ENCODE results near the gene EPHA6. TPM values are rescaled to one million over a fixed set of nuclear protein-coding genes. Genes with fewer than 3 reads are reported as not detected.

EPHA6 gene
- total RNA-seq, 1 experiment from 2014 or later, result 3.6 TPM

GRCh38 chr3:97662264-97662663 is 847.9 kb downstream of the EPHA6 start:
- intact Hi-C loops (cut with micrococcal nuclease), result no loop called here
- POLR2A ChIA-PET (ENCODE audit: unreplicated experiment), result no interaction called here
- Histone ChIP-seq H3K4me2 (ENCODE audit: low read length) (no peak overlapping the region), H3K4me3 (ENCODE audit: low read length) (no peak overlapping the region), H4K20me1 (ENCODE audit: low read length) (no peaks in the 10 kb centered on the region), H3F3A (ENCODE audit: low read length, unreplicated experiment) (no peaks in the 10 kb centered on the region), H3K27ac (ENCODE audit: low read length) (no peak overlapping the region), H3K9me3 (ENCODE audit: low read length) (no peaks in the 10 kb centered on the region), H3K9me2 (replicated peaks; ENCODE audit: low read length) (no peaks in the 10 kb centered on the region), H3K79me2 (ENCODE audit: low read length) (no peaks in the 10 kb centered on the region), H3K4me1 (ENCODE audit: insufficient read depth, low read length) (no peaks in the 10 kb centered on the region), H3K27me3 (ENCODE audit: low read length) (no peaks in the 10 kb centered on the region), H2AFZ (ENCODE audit: low read length) (no peak overlapping the region), H3K36me3 (ENCODE audit: low read depth, low read length) (no peaks in the 10 kb centered on the region), H3K9ac (ENCODE audit: low read length) (no peak overlapping the region)
- DNase-seq (no peak), ATAC-seq (no peak)
- TF ChIP-seq EZH2 (IDR thresholded peaks at IDR 0.05; ENCODE audit: low read length, unreplicated experiment), result no peak
- no peak for TF ChIP-seq CTCF (conservative IDR thresholded peaks at IDR 0.05; ENCODE audit: low read depth, low read length)
- TF ChIP-seq EZH2phosphoT487 (IDR thresholded peaks at IDR 0.05; ENCODE audit: borderline replicate concordance, low read length), result no peak
- no TSS peak for BruUV-seq (replicated peaks)
- CTCF ChIA-PET, result no interaction called here

- no peak for DNase-seq
- no peak overlapping the region for H3K27ac ChIP-seq (ENCODE audit: low read length)
- intact Hi-C loops (cut with micrococcal nuclease), result no loop called here
- no peaks in the 10 kb centered on the region for H4K20me1 ChIP-seq (ENCODE audit: low read length)
- no peak overlapping the region for H3K4me3 ChIP-seq (ENCODE audit: low read length)
- no TSS peak for BruUV-seq (replicated peaks)
- no peak overlapping the region for H3K9ac ChIP-seq (ENCODE audit: low read length)
- ATAC-seq, result no peak
- POLR2A ChIA-PET (ENCODE audit: unreplicated experiment), result no interaction called here
- no peaks in the 10 kb centered on the region for H3K9me2 ChIP-seq (replicated peaks; ENCODE audit: low read length)
- H3K79me2 ChIP-seq (ENCODE audit: low read length), result no peaks in the 10 kb centered on the region
- no peak for TF ChIP-seq CTCF (conservative IDR thresholded peaks at IDR 0.05; ENCODE audit: low read depth, low read length)
- no peak for TF ChIP-seq EZH2phosphoT487 (IDR thresholded peaks at IDR 0.05; ENCODE audit: borderline replicate concordance, low read length)
- TF ChIP-seq EZH2 (IDR thresholded peaks at IDR 0.05; ENCODE audit: low read length, unreplicated experiment), result no peak
- H3K4me2 ChIP-seq (ENCODE audit: low read length), result no peak overlapping the region
- no peaks in the 10 kb centered on the region for H3K9me3 ChIP-seq (ENCODE audit: low read length)
- no peaks in the 10 kb centered on the region for H3K4me1 ChIP-seq (ENCODE audit: insufficient read depth, low read length)
- CTCF ChIA-PET, result no interaction called here
- no peak overlapping the region for H2AFZ ChIP-seq (ENCODE audit: low read length)
- no peaks in the 10 kb centered on the region for H3K36me3 ChIP-seq (ENCODE audit: low read depth, low read length)
- H3F3A ChIP-seq (ENCODE audit: low read length, unreplicated experiment), result no peaks in the 10 kb centered on the region
- no peaks in the 10 kb centered on the region for H3K27me3 ChIP-seq (ENCODE audit: low read length)
These were observed 848.4 kb downstream of the EPHA6 start for GRCh38 chr3:97662762-97663161.

- H3K4me1 ChIP-seq (ENCODE audit: insufficient read depth, low read length), result no peaks in the 10 kb centered on the region
- no peaks in the 10 kb centered on the region for H3F3A ChIP-seq (ENCODE audit: low read length, unreplicated experiment)
- H3K9me2 ChIP-seq (replicated peaks; ENCODE audit: low read length), result no peaks in the 10 kb centered on the region
- no peak overlapping the region for H3K4me2 ChIP-seq (ENCODE audit: low read length)
- no peak overlapping the region for H3K9ac ChIP-seq (ENCODE audit: low read length)
- DNase-seq, result no peak
- no peaks in the 10 kb centered on the region for H3K79me2 ChIP-seq (ENCODE audit: low read length)
- no peaks in the 10 kb centered on the region for H3K27me3 ChIP-seq (ENCODE audit: low read length)
- CTCF ChIA-PET, result no interaction called here
- POLR2A ChIA-PET (ENCODE audit: unreplicated experiment), result no interaction called here
- no peak overlapping the region for H3K4me3 ChIP-seq (ENCODE audit: low read length)
- ATAC-seq, result no peak
- no peaks in the 10 kb centered on the region for H4K20me1 ChIP-seq (ENCODE audit: low read length)
- H2AFZ ChIP-seq (ENCODE audit: low read length), result no peak overlapping the region
- H3K27ac ChIP-seq (ENCODE audit: low read length), result no peak overlapping the region
- TF ChIP-seq EZH2phosphoT487 (IDR thresholded peaks at IDR 0.05; ENCODE audit: borderline replicate concordance, low read length), result no peak
- TF ChIP-seq CTCF (conservative IDR thresholded peaks at IDR 0.05; ENCODE audit: low read depth, low read length), result no peak
- TF ChIP-seq EZH2 (IDR thresholded peaks at IDR 0.05; ENCODE audit: low read length, unreplicated experiment), result no peak
- no TSS peak for BruUV-seq (replicated peaks)
- H3K9me3 ChIP-seq (ENCODE audit: low read length), result no peaks in the 10 kb centered on the region
- no peaks in the 10 kb centered on the region for H3K36me3 ChIP-seq (ENCODE audit: low read depth, low read length)
- intact Hi-C loops (cut with micrococcal nuclease), result no loop called here
These were observed 851.5 kb downstream of the EPHA6 start for GRCh38 chr3:97665896-97666295.
